ENCODE results near the gene TNFAIP6. TPM values are rescaled to one million over a fixed set of nuclear protein-coding genes. Genes with fewer than 3 reads are reported as not detected.

Gene TNFAIP6
- total RNA-seq, 1 experiment from 2014 or later: 0.11 TPM

GRCh38 chr2:151408788-151409600 is 51.6 kb downstream of the TNFAIP6 start (continued):
- TF ChIP-seq ZNF396 (CRISPR knock-in tag; IDR thresholded peaks at IDR 0.05; ENCODE audit: borderline replicate concordance) (0 out of 2 replicates have a peak, but pooled peaks have one; percentile 56), TEAD1 (CRISPR knock-in tag; IDR thresholded peaks at IDR 0.05) (peak; percentile 88; the same call in 1 of the 2 replicates), ELF4 (CRISPR knock-in tag; IDR thresholded peaks at IDR 0.05; ENCODE audit: low read depth) (no peak), ZNF532 (CRISPR knock-in tag; IDR thresholded peaks at IDR 0.05; ENCODE audit: borderline replicate concordance) (no peak), NFE2L1 (CRISPR knock-in tag; IDR thresholded peaks at IDR 0.05) (no peak), ERG (CRISPR knock-in tag; IDR thresholded peaks at IDR 0.05) (no peak), NFYB (CRISPR knock-in tag; conservative IDR thresholded peaks at IDR 0.05; ENCODE audit: low read depth) (no peak), E2F5 (CRISPR knock-in tag; IDR thresholded peaks at IDR 0.05) (no peak), MLX (CRISPR knock-in tag; IDR thresholded peaks at IDR 0.05) (no peak), E2F1 (CRISPR knock-in tag; IDR thresholded peaks at IDR 0.05) (no peak), RORB (CRISPR knock-in tag; IDR thresholded peaks at IDR 0.05) (no peak), ZNF416 (CRISPR knock-in tag; IDR thresholded peaks at IDR 0.05) (no peak), ZNF281 (CRISPR knock-in tag; IDR thresholded peaks at IDR 0.05) (no peak), SMAD3 (CRISPR knock-in tag; IDR thresholded peaks at IDR 0.05; ENCODE audit: borderline replicate concordance) (no peak), SOX15 (CRISPR knock-in tag; IDR thresholded peaks at IDR 0.05) (no peak), ATF3 (CRISPR knock-in tag; conservative IDR thresholded peaks at IDR 0.05) (no peak), RELA (CRISPR knock-in tag; IDR thresholded peaks at IDR 0.05; ENCODE audit: borderline replicate concordance) (no peak), GTF2I (CRISPR knock-in tag; conservative IDR thresholded peaks at IDR 0.05) (0 out of 2 replicates have a peak, but pooled peaks have one; percentile 4), IRF1 (CRISPR knock-in tag; IDR thresholded peaks at IDR 0.05) (no peak), E2F4 (CRISPR knock-in tag; IDR thresholded peaks at IDR 0.05; ENCODE audit: borderline replicate concordance, low read depth) (no peak), JAZF1 (CRISPR knock-in tag; IDR thresholded peaks at IDR 0.05) (no peak), JUN (CRISPR knock-in tag; IDR thresholded peaks at IDR 0.05) (no peak), GABPB1 (CRISPR knock-in tag; IDR thresholded peaks at IDR 0.05) (no peak)

Measured in WTC11 (cell line).